ENCODE results near the gene SKOR2.

- TF ChIP-seq SOX5 (CRISPR knock-in tag; IDR thresholded peaks at IDR 0.05; ENCODE audit: borderline replicate concordance) (no peak), JUND (CRISPR knock-in tag; IDR thresholded peaks at IDR 0.05) (no peak)
Measured at GRCh38 chr18:47254341-47254939, 3.0 kb upstream of the SKOR2 start.

Measured in HepG2 (cell line).